Right hindlimb (tissue), 1 donor: ENCODE measurements around the gene ADAM12.
"Not testable (repeated sequence)": the region's sequence is repeated elsewhere in the genome, so short reads cannot be mapped to it uniquely, and the experiment has no call there.

Experiments
- DNase-seq: peaks from one replicate; pipeline ENCODE4 v3.0.0-alpha.2; 2018

The ADAM12 gene

DNA sequence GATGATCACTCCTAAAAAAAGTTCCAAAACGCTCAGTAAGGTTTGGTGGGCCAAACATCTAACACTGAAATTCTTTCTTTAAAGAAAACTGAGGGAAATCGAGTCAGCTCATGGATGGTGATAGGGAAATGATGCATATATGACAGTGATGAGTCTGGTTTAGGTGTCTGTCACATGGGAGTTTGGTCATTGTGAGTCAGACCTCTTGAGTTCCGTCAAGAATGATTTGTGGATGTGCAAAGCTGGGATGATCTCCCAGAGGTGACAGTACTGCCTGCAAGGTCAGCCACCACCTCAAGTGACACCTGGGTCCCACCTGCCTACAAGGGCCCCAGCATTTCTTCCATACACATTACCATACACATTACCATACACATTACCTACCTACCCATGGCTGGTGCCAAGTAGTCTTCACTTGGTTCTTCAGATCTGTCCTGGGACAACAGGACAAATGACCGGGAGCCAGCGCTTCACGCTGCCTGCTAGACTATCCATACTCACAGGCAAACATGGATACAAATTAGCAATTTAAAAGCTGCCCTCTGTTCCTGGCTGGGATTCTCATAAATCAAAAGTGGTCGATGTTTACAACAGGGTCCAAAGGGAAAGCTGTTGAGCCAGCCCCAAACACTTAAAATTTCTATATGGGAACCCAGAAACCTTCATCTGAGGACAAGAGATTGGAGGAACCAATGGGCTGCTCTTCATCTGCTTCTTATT, 128.4 kb downstream of the ADAM12 start:
- no peak for DNase-seq

DNA sequence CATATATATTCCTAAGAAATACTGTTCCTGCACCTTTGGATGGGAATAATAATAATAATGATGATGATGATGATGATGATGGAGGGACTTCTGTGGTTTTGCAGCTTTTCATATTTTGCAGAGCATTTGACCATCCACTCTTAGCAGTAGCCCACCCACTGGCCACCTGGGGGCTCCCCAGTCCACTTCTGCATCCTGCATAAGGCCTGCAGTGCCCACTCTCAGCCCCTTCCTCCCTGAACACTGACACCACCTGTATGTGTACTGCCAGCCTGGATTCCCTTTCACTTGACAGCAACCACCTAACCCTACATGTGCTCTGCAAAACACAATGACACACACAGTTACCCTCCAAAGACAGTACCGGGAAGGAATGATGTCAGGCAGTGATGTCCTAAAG, 131.4 kb downstream of the ADAM12 start:
- no peak for DNase-seq

DNA sequence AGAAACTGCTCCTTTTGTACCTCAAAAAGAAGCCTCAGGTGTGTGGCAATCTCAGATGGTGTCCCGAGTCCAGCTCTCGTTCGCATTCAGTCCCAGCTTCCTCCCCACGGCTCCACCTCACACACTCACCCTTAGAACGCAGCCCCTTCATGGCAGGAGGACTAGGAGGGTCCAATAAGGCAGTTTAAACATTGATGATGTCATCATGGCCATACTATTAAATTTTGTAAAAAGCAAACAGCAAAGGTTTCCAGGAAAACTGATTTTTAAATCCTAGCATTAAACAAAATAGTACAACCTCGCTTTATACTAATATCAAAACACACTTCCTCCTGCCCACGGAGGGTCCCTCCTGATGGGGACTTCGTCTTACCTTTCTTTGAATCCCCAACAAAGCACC, 133.0 kb downstream of the ADAM12 start:
- no peak for DNase-seq

DNA sequence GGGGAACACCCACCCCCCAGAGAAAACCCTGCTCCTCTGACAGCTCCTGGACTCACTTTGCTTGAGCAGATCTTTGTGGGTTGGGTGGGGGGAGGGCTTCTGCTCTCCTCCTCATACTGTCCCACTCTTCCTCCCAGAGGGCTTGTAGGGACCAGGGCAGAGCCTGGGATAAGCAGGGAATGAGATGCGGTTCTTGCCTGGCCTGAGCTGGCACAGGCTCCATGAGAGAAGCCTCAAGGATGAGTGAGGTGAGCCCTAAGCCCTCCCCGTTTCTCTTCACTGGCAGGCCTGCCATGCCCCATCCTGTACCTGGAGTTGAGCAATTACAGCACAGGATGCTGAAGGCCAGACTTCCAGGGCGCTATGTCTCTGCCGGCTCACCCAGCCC, 134.7 kb downstream of the ADAM12 start:
- DNase-seq = no peak

DNA sequence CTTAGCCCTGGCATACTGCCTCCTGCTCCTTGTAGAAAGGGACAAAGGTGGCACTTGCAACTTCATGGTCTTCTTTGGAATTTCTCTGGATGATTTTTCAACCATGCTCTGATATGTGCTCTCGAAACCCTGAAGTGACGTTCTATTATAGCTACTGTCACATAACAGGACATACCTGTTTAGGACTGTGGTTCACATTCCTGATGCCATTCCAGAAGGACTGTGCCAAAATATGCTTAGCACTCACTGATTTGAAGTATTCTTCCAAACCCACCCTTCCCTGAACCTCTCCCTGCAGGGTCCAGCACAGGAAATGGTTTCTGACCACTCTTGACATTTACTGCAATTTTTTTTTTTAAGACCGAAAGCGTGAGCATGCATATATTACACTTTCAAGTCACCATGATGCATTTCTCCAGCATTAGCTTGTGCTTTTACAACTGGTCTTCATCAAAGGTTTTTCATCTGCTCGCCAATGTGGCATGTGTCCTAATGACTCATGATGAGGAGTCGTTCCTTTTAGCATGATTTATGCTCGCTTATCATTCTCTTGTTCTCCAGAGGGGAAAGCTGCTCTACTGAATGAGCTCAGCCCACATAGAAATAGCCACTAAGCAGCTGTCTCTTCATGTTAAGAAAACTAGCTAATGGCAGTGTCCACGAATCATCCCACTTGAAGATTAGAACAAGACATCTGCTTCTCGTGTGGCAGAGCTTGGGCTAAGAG, 135.2 kb downstream of the ADAM12 start:
- no peak for DNase-seq

DNA sequence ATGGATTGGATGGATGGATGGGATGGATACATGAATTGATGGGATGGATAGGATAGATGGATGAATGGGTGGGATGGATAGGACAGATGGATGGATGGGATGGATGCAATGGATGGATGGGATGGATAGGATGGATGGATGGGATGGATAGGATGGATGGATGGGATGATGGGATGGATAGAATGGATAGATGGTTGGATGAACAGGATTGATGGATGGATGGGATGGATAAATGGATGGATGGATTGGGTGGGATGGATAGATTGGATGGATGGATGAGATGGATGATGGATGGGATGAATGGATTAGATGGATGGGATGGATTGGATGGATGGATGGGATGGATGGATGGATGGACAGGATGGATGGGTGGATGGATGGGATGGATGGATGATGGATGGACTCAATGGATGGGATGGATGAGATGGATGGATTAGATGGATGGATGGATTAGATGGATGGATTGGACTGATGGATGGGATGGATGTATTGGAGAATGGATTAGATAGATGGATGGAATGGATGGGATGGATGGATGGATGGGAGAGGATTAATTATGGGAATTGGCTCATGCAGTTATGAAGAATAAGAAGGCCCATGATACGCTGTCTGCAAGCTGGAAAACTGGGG, 136.4 kb downstream of the ADAM12 start:
- DNase-seq = no peak

DNA sequence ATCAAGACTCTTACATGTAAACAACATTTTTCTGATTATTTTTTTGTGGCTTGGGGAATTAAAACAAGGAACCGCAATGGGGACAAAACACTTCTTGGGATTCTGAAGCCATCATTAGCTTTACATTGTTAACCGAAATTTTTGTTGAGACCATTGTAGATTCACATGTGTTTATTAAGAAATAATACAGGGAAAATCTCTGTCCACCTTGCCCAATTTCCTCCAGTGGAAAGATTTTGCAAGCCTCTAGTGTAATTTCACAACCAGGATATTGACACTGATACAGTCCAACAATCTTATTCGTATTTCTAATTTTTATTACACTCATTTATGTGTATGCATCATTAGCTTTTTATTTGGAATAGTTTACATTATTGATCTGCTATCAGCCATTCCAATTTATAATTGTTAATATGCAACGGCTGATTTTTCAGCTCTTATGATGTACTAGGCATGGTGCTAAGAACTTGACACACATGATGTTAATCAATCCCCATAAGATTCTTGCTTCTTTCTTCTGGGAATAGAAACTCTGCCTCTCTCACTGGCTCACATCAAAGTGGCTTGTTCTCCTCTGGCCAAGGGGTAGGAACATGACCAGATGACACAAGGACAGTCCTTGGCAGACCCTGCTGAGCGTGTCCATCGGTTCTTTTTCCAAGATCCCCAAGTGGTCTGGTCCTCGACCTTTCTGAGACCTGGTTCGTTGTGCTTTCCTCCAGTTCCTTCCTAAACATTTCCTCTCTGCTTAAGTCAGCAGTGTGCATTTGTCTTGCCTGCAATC, 137.6 kb downstream of the ADAM12 start:
- DNase-seq = no peak

DNA sequence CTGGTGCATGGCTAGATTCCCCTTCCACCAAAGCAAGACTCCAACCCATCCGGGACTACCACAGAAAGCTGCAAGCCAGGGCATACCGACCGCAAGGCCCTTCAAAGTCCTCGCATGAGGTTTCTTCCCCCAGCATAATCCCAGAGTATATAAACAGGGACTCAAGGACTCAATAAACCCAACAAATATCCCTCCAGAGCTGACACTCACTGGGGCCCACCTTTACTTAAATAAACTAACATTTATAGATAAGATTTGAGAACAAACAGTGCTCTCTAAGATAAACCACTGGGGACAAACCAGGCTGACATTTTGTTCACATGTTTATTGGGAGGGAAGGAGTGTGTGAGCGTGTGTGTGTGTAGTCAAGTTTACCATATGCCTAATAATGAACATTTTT, 138.2 kb downstream of the ADAM12 start:
- DNase-seq = no peak

DNA sequence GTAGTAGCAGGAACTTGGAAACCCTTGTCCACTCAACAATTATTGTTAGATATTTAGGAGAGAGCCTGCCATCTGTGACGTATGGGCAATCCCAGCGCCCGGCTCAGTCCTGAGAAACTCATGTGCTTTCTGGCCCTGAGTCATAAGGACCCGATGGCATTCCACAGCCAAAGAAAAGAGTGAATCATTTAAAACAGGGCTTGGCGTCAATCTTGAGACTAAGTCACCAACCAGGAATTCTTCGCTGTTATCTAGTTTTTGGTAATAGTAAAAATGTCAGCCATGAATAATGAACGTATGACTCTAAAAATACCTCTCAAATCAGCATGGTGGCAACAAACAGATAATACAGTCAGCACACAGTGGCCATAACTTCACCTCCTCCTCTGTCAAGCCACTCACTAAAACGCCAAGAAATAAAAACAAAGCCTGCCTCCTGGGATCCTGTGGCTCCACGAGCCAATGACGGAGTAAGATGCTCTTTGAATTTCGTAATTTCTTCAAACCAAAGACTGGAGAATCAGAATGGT, 140.8 kb downstream of the ADAM12 start:
- DNase-seq = no peak

DNA sequence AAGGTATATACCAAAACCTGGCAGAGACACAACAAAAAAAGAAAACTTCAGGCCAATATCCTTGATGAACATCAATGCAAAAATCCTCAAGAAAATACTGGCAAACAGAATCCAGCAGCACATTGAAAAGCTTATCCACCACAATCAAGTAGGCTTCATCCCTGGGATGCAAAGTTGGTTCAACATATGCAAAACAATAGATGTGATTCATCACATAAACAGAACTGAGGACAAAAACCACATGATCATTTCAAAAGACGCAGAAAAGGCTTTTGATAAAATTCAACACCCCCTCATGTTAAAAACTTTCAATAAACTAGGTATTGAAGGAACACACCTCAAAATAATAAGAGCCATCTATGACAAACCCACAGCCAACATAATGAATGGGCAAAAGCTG, 141.9 kb downstream of the ADAM12 start:
- not testable (repeated sequence) for DNase-seq

DNA sequence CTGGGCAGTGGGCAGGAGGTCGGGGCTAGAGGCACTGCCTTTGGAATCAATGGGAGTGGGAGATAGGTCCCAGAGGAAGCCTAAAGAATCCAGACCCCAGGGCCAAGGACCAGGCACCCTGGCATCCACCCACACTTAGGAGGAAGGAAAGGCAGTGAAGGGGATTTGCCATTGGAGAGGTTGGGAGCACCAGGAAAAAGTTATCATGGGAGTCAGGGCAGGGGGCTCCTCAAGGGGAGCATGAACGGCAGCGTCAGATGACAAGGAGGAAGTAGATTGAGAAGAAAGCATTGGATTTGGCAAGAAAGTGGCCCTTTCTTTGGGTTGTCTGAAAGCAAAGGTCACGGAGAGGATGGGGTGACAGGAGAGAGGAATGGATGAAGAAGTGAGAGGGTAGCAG, 142.8 kb downstream of the ADAM12 start:
- DNase-seq = no peak

DNA sequence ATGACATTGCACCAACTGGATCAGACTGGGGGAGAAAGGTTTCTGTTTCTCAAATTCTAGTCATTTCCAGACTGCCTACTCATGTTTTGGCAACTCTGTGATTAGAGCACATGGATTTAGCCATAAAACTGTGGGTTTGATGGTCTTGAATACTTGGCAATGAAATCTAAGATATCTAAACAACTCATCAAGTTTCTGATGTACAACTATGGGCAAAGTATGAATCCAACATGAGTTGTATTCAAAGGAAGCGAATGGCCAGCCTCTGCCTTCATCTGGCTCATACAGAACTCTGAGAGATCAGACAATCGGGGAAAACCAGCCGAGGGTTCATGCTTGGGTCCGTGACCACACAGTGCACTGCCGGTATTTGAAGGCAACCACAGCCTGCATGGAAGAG, 144.3 kb downstream of the ADAM12 start:
- DNase-seq = no peak

DNA sequence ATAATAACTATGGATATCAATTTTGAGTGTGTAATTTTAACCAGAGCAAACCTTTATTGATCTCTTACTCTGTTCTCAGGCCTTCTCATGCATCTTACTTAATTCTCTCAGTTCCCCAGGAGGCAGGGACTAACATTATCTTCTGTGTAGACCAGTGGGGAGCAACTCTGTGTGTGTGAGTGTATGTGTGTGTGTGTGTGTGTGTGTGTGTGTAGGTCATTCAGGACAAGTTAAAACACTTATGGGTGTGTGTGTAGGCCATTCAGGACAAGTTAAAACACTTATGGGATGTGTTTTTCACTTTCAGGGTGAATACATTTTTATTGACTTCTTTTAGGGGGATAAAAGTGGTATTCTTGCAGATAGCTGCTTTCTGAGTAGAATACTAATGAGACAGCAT, 145.0 kb downstream of the ADAM12 start:
- no peak for DNase-seq

DNA sequence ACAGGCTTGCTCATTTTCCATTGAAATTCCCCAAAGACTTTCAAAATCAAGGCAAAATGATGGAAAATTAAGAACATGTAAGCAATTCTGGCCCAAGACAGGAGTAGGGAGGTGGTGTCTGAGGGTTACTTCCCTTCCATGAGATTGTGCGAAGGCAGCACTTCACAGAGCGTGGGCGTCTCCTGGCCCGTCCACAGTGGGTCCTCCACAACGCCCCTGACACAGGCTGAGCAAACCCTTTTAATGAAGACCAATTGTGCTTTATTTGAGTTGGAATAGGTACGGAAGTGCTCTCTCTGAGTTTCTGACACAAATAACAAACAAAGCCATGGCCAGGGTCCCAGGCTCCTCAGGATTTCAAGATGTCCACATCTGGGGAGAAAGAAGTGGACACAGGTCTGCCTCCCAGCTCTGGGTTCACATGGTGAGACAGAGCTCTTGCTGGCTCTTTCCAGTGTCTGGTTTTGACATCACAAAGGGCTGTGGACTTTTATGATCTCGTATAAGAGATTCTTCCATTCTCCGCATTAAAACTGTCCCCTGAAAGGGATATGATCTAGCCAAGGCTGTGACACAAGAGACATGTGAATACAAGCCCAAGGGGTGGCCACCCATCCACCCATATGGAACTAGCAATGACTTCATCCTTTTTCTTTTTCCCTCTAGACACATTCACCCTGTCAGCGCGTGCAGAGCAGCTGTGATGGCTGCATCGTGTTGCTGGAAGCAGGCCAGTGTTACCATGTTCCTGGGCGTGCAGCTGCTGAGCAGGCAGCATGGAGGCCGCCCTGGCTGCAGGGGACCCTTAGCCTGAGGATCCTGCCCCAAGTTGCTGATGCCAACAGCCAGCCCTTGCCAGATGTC, 145.6 kb downstream of the ADAM12 start:
- peak; percentile 87 for DNase-seq

DNA sequence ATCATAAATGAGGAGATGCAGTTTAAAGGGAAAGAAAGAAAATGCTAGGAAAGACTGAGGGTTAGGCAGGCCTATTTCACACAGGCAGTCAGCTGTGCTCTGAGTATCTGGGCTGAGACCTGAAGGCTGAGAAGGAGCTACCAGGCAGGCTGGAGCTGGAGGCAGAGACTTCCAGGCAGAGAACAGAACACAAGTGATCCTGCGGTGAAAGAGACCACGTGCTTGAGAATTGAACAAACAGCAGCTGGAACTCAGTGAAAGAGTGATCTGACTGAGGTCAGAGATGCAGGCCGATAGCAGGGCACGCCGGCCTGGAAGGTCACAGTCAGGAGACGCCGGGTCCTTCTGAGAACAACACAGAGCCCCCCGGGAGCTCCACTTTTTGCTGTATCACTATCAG, 147.8 kb downstream of the ADAM12 start:
- no peak for DNase-seq

DNA sequence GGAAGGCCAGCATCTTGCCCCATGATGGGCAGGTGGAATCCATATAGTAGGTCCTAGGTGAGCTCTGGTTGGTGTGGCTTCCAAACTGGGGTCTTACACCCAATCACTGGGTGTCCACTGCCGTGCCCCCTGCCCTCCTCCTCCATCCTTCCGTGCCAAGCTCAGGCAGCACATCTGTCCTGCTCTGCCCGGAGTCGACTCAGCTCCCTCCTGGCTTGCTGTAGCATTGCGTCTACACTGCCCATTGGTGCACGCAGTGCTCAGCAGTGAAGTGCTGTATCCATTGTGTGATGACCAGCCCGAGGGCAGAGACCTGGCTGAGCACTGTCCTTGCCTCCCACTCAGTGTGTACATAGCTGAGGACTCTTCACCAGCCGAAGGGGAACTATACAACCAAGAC, 148.4 kb downstream of the ADAM12 start:
- no peak for DNase-seq

DNA sequence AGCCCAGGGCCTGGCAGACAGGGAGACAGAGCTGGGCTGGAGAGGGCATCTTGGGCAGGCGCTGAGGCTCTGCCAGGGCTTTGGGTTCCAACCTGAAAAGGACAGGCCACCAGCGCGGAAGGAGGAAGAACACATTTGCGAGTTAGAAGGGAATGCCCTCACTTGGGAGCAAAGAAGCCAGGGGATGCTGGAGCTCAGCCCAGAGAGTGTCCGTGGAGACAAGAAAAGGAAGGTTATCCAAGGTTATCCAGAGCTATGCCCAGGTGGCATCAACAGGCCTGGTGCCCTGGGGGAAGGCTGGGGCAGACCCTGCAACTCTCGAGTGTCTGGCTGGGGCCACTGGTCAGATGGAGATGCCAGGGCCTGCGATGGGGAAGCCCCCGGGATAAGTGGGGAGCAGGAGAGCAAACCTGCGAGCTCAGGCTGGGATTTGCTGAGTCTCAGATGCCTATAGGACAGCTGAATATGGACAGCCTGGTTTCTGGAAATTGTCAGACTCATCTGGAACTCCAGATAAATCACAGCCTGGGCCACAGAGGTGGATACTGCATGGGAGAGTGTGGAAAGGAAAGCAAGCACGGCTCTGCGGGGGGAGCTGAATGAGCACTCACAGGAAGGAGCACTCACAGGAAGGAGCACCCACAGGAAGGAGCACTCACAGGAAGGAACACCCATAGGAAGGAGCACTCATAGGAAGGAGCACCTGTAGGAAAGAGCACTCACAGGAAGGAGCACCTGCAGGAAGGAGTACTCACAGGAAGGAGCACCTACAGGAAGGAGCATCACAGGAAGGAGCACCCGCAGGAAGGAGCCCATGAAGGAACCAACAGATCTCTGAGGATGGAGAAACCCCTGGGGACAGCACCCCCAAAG, 152.1 kb downstream of the ADAM12 start:
- DNase-seq = no peak

DNA sequence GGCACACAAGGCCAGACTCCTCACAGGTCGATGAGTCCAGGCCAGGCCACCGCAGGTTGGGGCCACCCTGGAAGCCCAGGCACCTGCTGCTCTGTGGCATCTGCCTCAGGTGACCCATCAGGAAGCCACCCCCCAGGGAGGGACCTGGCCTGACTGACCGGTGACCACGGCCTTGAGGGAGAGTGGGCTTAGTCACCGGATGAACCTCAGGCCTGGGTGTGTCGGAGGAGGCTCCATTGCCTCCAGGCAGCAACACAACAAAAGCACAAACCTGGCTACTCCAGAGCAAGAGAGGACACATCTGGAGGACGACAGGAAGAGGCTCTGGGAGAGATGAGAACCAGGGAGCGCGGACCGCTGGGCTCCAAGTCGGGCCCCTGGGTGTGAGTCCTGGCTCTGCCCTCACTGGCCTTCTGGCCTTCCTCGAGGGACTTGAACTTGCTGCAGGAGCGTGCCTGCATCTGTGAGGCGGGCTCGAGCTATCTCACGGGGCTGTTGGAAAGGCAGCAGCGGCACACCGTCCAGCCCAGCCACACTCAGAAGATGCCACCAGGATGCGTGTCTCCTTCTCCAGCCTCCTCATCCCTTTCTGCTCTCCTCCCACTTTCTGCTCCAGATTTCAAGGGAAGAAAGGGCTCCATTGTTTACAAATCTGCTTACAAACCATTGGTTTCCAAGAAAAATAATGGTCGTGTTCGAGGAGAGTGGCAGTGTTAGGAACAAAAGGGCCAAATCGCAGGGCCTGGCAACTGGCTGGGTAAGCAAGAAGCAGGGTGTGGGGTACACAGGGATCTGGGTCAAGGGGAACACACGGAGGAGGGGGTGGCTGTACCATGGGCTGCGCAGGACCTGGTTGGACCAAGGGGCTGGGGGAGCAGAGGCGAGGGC, 152.9 kb downstream of the ADAM12 start:
- DNase-seq = no peak

DNA sequence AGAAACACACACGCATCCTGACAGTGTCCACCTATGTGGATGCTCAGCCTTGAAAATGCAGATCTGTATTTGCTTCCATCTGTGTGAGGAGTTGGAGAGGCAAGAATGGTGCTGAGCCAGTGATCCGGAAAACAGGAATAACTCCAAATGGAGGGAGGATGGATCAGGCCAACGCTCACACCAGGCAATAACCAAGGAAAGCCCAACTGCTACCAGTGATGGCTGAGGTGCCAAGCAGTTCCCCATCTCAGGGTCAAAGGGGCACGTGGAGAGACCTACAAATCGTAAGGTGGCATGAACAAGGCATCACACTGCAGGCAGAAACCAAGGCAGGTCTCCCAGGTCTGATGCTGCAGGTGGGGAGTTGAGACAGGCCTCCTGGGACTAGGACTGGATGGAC, 153.6 kb downstream of the ADAM12 start:
- DNase-seq = no peak
